HG03439 (cell line): ENCODE measurements around the gene DNM1.
"Not testable (repeated sequence)": the region's sequence is repeated elsewhere in the genome, so short reads cannot be mapped to it uniquely, and the experiment has no call there.

Source experiments
- ATAC-seq: cut with Tn5 transposase; IDR thresholded peaks from one replicate; pipeline ENCODE4 v1.9.1; 2021; ENCODE audit warnings: mild to moderate bottlenecking, moderate library complexity; ENCODE audit not compliant: unreplicated experiment

DNM1 gene

GRCh38 chr9:128222880-128223670, 19.9 kb downstream of the DNM1 start:
- ATAC-seq, result no peak

GRCh38 chr9:128224877-128225276, 21.7 kb downstream of the DNM1 start:
- ATAC-seq, result no peak

GRCh38 chr9:128225770-128226411, 22.7 kb downstream of the DNM1 start:
- ATAC-seq, result no peak

GRCh38 chr9:128226412-128226801, 23.2 kb downstream of the DNM1 start:
- no peak for ATAC-seq

GRCh38 chr9:128230897-128231296, 27.7 kb downstream of the DNM1 start:
- ATAC-seq, result not testable (repeated sequence)

- ATAC-seq, result no peak
Observed at GRCh38 chr9:128231638-128232527, 28.7 kb downstream of the DNM1 start.

- no peak for ATAC-seq
Observed at GRCh38 chr9:128232528-128233428, 29.6 kb downstream of the DNM1 start.

- no peak for ATAC-seq
Observed at GRCh38 chr9:128233817-128234406, 30.7 kb downstream of the DNM1 start.

GRCh38 chr9:128242124-128242523, 38.9 kb downstream of the DNM1 start:
- no peak for ATAC-seq

- ATAC-seq, result no peak
Observed at GRCh38 chr9:128242828-128243214, 39.6 kb downstream of the DNM1 start.

GRCh38 chr9:128243215-128244018, 40.2 kb downstream of the DNM1 start:
- no peak for ATAC-seq

GRCh38 chr9:128244091-128244836, 41.1 kb downstream of the DNM1 start:
- no peak for ATAC-seq

GRCh38 chr9:128244837-128245231, 41.7 kb downstream of the DNM1 start:
- ATAC-seq, result no peak

GRCh38 chr9:128245421-128246151, 42.4 kb downstream of the DNM1 start:
- no peak for ATAC-seq

GRCh38 chr9:128246471-128246870, 43.3 kb downstream of the DNM1 start:
- ATAC-seq, result no peak

- no peak for ATAC-seq
Observed at GRCh38 chr9:128247226-128247803, 44.1 kb downstream of the DNM1 start.

- ATAC-seq, result no peak
Observed at GRCh38 chr9:128249558-128249907, 46.4 kb downstream of the DNM1 start.
